ENCODE results near the gene HSPA12B.

The HSPA12B gene

DNA sequence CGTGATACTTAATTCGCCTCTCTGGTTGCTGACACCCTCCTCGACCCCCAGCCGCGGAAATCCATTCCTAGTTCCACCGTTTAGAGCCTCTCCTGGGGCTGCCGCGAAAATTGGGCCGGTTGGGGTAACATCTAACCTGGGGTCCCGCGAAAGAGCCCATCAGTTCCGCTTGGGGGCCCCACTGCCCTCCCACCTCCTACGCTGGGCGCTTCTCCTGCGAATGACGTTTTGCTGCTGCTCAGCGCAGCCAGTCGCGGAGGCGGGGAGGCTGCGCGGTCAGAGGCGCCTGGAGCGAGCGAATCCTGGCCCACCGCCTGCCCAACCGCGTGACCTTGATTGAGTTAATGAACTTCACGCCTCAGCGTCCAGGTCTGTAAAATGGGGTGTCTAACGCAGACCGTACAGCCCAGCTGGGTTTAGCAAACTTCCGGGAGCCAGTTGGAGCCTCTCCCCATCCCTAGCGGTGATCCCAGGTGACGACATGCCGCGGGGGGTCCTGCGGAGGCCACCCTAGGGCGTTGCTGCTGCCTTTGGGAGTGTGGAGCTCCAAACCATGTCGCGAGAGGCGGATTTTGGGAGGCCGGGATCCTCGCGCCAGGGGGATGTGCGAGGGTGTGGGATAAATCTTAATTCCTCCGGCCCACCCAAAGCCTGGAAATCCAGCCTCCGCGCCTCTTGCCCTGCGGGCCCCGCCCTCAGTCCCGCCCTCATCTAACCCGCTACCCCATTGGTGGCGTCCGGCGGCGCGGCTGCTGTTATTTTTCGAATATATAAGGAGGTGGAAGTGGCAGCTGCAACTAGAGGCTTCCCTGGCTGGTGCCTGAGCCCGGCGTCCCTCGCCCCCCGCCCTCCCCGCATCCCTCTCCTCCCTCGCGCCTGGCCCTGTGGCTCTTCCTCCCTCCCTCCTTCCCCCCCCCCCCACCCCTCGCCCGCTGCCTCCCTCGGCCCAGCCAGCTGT lies 63.3 kb downstream of the HSPA12B start, which contains the start of gene CDC25B:
CDC25B (plus strand) TSS at position 800 of the 958 bp plus-strand sequence. CDS start 222 bp downstream, outside the sequence.
- Histone ChIP-seq H3K27ac (ENCODE audit: low read depth in 2 of 2, low read length in 2 of 2) (peak within 1 kb of the TSS; percentile 91 to 98), H3K4me1 (ENCODE audit: control insufficient read depth in 2 of 2, insufficient read depth in 2 of 2, low read length in 2 of 2) (peaks cover 45 to 46% of the 10 kb centered on the region in 2 donors), H3K4me3 (ENCODE audit: low read length in 2 of 2) (peak within 1 kb of the TSS; percentile 79 to 87)

DNA sequence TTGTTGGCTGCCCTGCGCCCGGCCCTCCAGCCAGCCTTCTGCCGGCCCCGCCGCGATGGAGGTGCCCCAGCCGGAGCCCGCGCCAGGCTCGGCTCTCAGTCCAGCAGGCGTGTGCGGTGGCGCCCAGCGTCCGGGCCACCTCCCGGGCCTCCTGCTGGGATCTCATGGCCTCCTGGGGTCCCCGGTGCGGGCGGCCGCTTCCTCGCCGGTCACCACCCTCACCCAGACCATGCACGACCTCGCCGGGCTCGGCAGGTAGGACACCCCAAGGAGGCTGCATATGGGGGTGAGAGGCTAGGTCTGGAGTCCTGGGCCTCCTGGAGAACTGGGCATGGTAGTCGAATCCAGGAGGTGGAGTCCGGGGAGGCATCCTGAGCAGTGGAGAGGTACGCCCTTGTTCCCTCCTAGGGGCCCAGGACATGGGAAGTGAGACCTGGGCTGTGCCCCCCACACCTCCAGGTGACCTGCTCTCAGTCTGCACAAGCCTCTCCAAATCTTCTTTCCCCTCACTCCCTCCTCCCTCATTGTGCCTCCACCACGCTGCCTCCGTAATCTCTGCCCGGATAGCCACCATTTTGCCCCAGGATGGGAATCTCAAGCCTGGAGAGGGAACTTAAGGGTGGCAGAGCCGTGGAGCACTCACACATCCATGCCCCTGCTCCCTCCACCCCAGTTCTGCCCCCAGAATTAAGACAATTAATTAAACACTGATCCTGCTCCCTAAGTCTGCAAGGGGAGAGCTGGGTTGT lies 64.2 kb downstream of the HSPA12B start:
- H3K27ac ChIP-seq (ENCODE audit: low read depth in 2 of 2, low read length in 2 of 2): peak overlapping the region in 1 of 2 donors; percentile 98
- H3K9ac ChIP-seq (ENCODE audit: low read depth in 1 of 2, low read length in 2 of 2): peak overlapping the region; percentile 27 to 63
- H3K36me3 ChIP-seq (ENCODE audit: control insufficient read depth in 2 of 2, insufficient read depth in 2 of 2, low read length in 2 of 2): peaks cover 5 to 6% of the 10 kb centered on the region in 2 donors
- no peaks in the 10 kb centered on the region for H3K27me3 ChIP-seq (ENCODE audit: control insufficient read depth in 2 of 2, insufficient read depth in 2 of 2, low read length in 2 of 2)
- H3K9me3 ChIP-seq (ENCODE audit: control insufficient read depth in 2 of 2, low read length in 2 of 2): no peaks in the 10 kb centered on the region
- peaks cover 45 to 47% of the 10 kb centered on the region in 2 donors for H3K4me1 ChIP-seq (ENCODE audit: control insufficient read depth in 2 of 2, insufficient read depth in 2 of 2, low read length in 2 of 2)
- H3K4me3 ChIP-seq (ENCODE audit: low read length in 2 of 2): peak overlapping the region; percentile 71 to 79

More for the DNA sequence above, 63.3 kb downstream of the HSPA12B start, which contains the start of gene CDC25B:
- H3K27me3 ChIP-seq (ENCODE audit: control insufficient read depth in 2 of 2, insufficient read depth in 2 of 2, low read length in 2 of 2): no peaks in the 10 kb centered on the region
- peak within 1 kb of the TSS; percentile 85 to 95 for H3K9ac ChIP-seq (ENCODE audit: low read depth in 1 of 2, low read length in 2 of 2)
- H3K9me3 ChIP-seq (ENCODE audit: control insufficient read depth in 2 of 2, low read length in 2 of 2): no peaks in the 10 kb centered on the region
- H3K36me3 ChIP-seq (ENCODE audit: control insufficient read depth in 2 of 2, insufficient read depth in 2 of 2, low read length in 2 of 2): no peaks in the 10 kb centered on the region

DNA sequence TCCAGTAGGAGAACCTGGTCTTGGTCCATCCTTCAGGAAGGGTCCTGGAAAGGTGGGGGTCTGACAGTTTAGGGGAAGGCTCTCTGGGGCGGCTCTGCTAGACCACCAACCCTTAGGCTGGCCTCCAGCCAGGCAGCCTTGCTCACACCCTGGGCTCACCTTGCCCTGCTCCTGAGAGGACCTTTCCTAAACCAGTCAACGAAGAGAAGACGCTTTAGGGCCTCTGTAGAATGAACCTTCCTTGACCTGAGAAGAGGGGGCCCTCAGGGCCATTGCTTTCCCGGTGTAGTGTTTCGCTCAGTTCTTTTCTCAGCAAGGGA lies 64.7 kb downstream of the HSPA12B start:
- peak overlapping the region; percentile 2 to 27 for H3K9ac ChIP-seq (ENCODE audit: low read depth in 1 of 2, low read length in 2 of 2)
- no peaks in the 10 kb centered on the region for H3K9me3 ChIP-seq (ENCODE audit: control insufficient read depth in 2 of 2, low read length in 2 of 2)
- H3K4me3 ChIP-seq (ENCODE audit: low read length in 2 of 2): peak overlapping the region; percentile 71 to 79
- peaks cover 5 to 12% of the 10 kb centered on the region in 2 donors for H3K36me3 ChIP-seq (ENCODE audit: control insufficient read depth in 2 of 2, insufficient read depth in 2 of 2, low read length in 2 of 2)
- peaks cover 45 to 47% of the 10 kb centered on the region in 2 donors for H3K4me1 ChIP-seq (ENCODE audit: control insufficient read depth in 2 of 2, insufficient read depth in 2 of 2, low read length in 2 of 2)
- no peaks in the 10 kb centered on the region for H3K27me3 ChIP-seq (ENCODE audit: control insufficient read depth in 2 of 2, insufficient read depth in 2 of 2, low read length in 2 of 2)
- H3K27ac ChIP-seq (ENCODE audit: low read depth in 2 of 2, low read length in 2 of 2): peak overlapping the region in 1 of 2 donors; percentile 62

GRCh38 chr20:3797592-3798372 lies 65.3 kb downstream of the HSPA12B start:
- H3K9me3 ChIP-seq (ENCODE audit: control insufficient read depth in 2 of 2, low read length in 2 of 2): no peaks in the 10 kb centered on the region
- peaks cover 11 to 15% of the 10 kb centered on the region in 2 donors for H3K36me3 ChIP-seq (ENCODE audit: control insufficient read depth in 2 of 2, insufficient read depth in 2 of 2, low read length in 2 of 2)
- peaks cover 45 to 47% of the 10 kb centered on the region in 2 donors for H3K4me1 ChIP-seq (ENCODE audit: control insufficient read depth in 2 of 2, insufficient read depth in 2 of 2, low read length in 2 of 2)
- peak overlapping the region; percentile 6 to 19 for H3K9ac ChIP-seq (ENCODE audit: low read depth in 1 of 2, low read length in 2 of 2)
- H3K4me3 ChIP-seq (ENCODE audit: low read length in 2 of 2): peak overlapping the region; percentile 71 to 79
- peak overlapping the region; percentile 39 to 62 for H3K27ac ChIP-seq (ENCODE audit: low read depth in 2 of 2, low read length in 2 of 2)
- H3K27me3 ChIP-seq (ENCODE audit: control insufficient read depth in 2 of 2, insufficient read depth in 2 of 2, low read length in 2 of 2): no peaks in the 10 kb centered on the region

DNA sequence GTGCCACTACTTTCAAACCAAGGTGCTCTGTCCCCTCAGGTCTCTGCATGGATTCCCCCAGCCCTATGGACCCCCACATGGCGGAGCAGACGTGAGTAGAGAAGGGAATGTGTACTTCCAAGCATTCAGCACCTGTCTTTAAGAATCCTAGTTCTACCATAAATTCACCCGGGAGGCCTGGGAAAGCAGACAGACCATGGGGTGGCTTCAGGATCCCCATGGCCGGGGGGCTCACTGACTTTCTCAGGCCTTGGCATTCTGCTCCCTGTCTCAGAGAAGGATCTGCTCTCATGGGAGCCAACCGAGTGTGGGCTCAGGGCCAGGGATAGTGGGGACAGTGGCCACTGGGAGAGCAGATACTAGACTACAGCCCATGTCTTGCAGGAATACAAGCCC lies 65.9 kb downstream of the HSPA12B start:
- no peaks in the 10 kb centered on the region for H3K27me3 ChIP-seq (ENCODE audit: control insufficient read depth in 2 of 2, insufficient read depth in 2 of 2, low read length in 2 of 2)
- H3K27ac ChIP-seq (ENCODE audit: low read depth in 2 of 2, low read length in 2 of 2): peak overlapping the region; percentile 39 to 62
- no peaks in the 10 kb centered on the region for H3K9me3 ChIP-seq (ENCODE audit: control insufficient read depth in 2 of 2, low read length in 2 of 2)
- peaks cover 17 to 18% of the 10 kb centered on the region in 2 donors for H3K36me3 ChIP-seq (ENCODE audit: control insufficient read depth in 2 of 2, insufficient read depth in 2 of 2, low read length in 2 of 2)
- peak overlapping the region in 1 of 2 donors; percentile 6 for H3K9ac ChIP-seq (ENCODE audit: low read depth in 1 of 2, low read length in 2 of 2)
- H3K4me1 ChIP-seq (ENCODE audit: control insufficient read depth in 2 of 2, insufficient read depth in 2 of 2, low read length in 2 of 2): peaks cover 45 to 47% of the 10 kb centered on the region in 2 donors
- H3K4me3 ChIP-seq (ENCODE audit: low read length in 2 of 2): peak overlapping the region in 1 of 2 donors; percentile 71

GRCh38 chr20:3798908-3799248 lies 66.4 kb downstream of the HSPA12B start:
- peaks cover 45 to 47% of the 10 kb centered on the region in 2 donors for H3K4me1 ChIP-seq (ENCODE audit: control insufficient read depth in 2 of 2, insufficient read depth in 2 of 2, low read length in 2 of 2)
- H3K36me3 ChIP-seq (ENCODE audit: control insufficient read depth in 2 of 2, insufficient read depth in 2 of 2, low read length in 2 of 2): peaks cover 22 to 23% of the 10 kb centered on the region in 2 donors

DNA sequence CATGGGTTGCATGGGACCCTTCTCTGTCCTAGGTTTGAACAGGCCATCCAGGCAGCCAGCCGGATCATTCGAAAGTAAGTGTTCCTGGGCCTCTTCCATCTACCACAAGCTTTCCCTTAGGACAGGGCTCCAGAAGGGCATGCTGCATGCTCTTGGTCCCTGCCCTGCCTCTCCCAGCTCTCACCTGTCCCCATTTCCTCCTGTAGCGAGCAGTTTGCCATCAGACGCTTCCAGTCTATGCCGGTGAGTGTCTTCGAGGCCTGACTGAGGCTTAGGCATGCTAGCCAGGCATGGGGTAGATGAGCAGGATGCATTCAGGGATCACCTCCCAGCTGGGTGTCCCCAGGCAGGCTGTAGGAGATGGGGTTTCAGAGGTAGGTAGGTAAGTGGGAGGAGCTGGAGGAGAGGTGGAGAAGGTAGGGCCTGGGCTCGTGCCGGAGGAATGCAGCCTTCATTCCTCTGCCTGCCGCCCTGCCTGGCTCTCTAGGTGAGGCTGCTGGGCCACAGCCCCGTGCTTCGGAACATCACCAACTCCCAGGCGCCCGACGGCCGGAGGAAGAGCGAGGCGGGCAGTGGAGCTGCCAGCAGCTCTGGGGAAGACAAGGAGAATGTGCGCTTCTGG lies 67.9 kb downstream of the HSPA12B start:
- Histone ChIP-seq H3K4me3 (ENCODE audit: low read length in 2 of 2) (no peak overlapping the region), H3K9me3 (ENCODE audit: control insufficient read depth in 2 of 2, low read length in 2 of 2) (no peaks in the 10 kb centered on the region), H3K9ac (ENCODE audit: low read depth in 1 of 2, low read length in 2 of 2) (no peak overlapping the region), H3K4me1 (ENCODE audit: control insufficient read depth in 2 of 2, insufficient read depth in 2 of 2, low read length in 2 of 2) (peaks cover 42 to 44% of the 10 kb centered on the region in 2 donors), H3K27ac (ENCODE audit: low read depth in 2 of 2, low read length in 2 of 2) (peak overlapping the region; percentile 5 to 62), H3K36me3 (ENCODE audit: control insufficient read depth in 2 of 2, insufficient read depth in 2 of 2, low read length in 2 of 2) (peaks cover 27 to 28% of the 10 kb centered on the region in 2 donors), H3K27me3 (ENCODE audit: control insufficient read depth in 2 of 2, insufficient read depth in 2 of 2, low read length in 2 of 2) (no peaks in the 10 kb centered on the region)

More at GRCh38 chr20:3798908-3799248, 66.4 kb downstream of the HSPA12B start:
- H3K9me3 ChIP-seq (ENCODE audit: control insufficient read depth in 2 of 2, low read length in 2 of 2): no peaks in the 10 kb centered on the region
- H3K27ac ChIP-seq (ENCODE audit: low read depth in 2 of 2, low read length in 2 of 2): peak overlapping the region; percentile 42 to 62
- H3K27me3 ChIP-seq (ENCODE audit: control insufficient read depth in 2 of 2, insufficient read depth in 2 of 2, low read length in 2 of 2): no peaks in the 10 kb centered on the region
- H3K9ac ChIP-seq (ENCODE audit: low read depth in 1 of 2, low read length in 2 of 2): no peak overlapping the region
- H3K4me3 ChIP-seq (ENCODE audit: low read length in 2 of 2): no peak overlapping the region

GRCh38 chr20:3800878-3801260 lies 68.4 kb downstream of the HSPA12B start:
- no peaks in the 10 kb centered on the region for H3K27me3 ChIP-seq (ENCODE audit: control insufficient read depth in 2 of 2, insufficient read depth in 2 of 2, low read length in 2 of 2)
- H3K4me1 ChIP-seq (ENCODE audit: control insufficient read depth in 2 of 2, insufficient read depth in 2 of 2, low read length in 2 of 2): peaks cover 43 to 45% of the 10 kb centered on the region in 2 donors
- peaks cover 27 to 31% of the 10 kb centered on the region in 2 donors for H3K36me3 ChIP-seq (ENCODE audit: control insufficient read depth in 2 of 2, insufficient read depth in 2 of 2, low read length in 2 of 2)
- H3K9me3 ChIP-seq (ENCODE audit: control insufficient read depth in 2 of 2, low read length in 2 of 2): no peaks in the 10 kb centered on the region
- peak overlapping the region in 1 of 2 donors; percentile 62 for H3K27ac ChIP-seq (ENCODE audit: low read depth in 2 of 2, low read length in 2 of 2)
- H3K4me3 ChIP-seq (ENCODE audit: low read length in 2 of 2): no peak overlapping the region
- no peak overlapping the region for H3K9ac ChIP-seq (ENCODE audit: low read depth in 1 of 2, low read length in 2 of 2)

DNA sequence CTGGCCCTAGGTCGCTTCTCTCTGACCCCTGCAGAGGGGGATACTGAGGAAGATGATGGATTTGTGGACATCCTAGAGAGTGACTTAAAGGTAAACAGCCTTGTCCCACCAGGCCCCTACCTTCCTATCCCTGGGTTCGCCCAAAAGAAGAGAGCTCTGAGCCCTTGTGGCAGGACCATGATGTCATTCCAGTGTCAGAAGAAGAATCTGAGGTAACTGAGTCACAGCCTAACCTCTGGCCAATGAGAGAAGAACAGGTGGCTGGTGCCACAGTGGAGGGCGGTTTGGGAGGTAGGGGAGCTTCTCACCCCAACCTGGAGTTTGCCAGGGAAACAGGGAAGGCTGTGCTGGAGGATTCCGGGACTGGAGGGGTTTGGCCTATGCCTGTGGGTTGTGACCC lies 68.8 kb downstream of the HSPA12B start:
- Histone ChIP-seq H3K27ac (ENCODE audit: low read depth in 2 of 2, low read length in 2 of 2) (no peak overlapping the region), H3K9me3 (ENCODE audit: control insufficient read depth in 2 of 2, low read length in 2 of 2) (no peaks in the 10 kb centered on the region), H3K4me1 (ENCODE audit: control insufficient read depth in 2 of 2, insufficient read depth in 2 of 2, low read length in 2 of 2) (peaks cover 46 to 49% of the 10 kb centered on the region in 2 donors), H3K27me3 (ENCODE audit: control insufficient read depth in 2 of 2, insufficient read depth in 2 of 2, low read length in 2 of 2) (no peaks in the 10 kb centered on the region), H3K9ac (ENCODE audit: low read depth in 1 of 2, low read length in 2 of 2) (no peak overlapping the region), H3K4me3 (ENCODE audit: low read length in 2 of 2) (no peak overlapping the region), H3K36me3 (ENCODE audit: control insufficient read depth in 2 of 2, insufficient read depth in 2 of 2, low read length in 2 of 2) (peaks cover 27 to 31% of the 10 kb centered on the region in 2 donors)
